Ovary (tissue), 1 donor: Measurements from ENCODE around the gene GPC1.

ENCODE experiments used
- EP300 ChIP-seq: sonication (generic); formaldehyde crosslinking; IDR thresholded peaks from one replicate; pipeline ENCODE4 v1.6.1; 2017; ENCODE audit warnings: antibody characterized with exemption
- POLR2A ChIP-seq: fragments of 450-650 bp; IDR thresholded peaks from one replicate; pipeline ENCODE4 v1.6.1; 2017; ENCODE audit warnings: antibody characterized with exemption, mild to moderate bottlenecking, moderate library complexity

- no peak for TF ChIP-seq EP300
- no peak for TF ChIP-seq POLR2A
These were observed 29.7 kb upstream of the GPC1 start for GRCh38 chr2:240405684-240406313.
